HG03097 (cell line): ENCODE results near the gene ZNF83.
"Not testable (repeated sequence)": the region's sequence is repeated elsewhere in the genome, so short reads cannot be mapped to it uniquely, and the experiment has no call there.

Source experiments
- ATAC-seq: cut with Tn5 transposase; IDR thresholded peaks from one replicate; pipeline ENCODE4 v1.9.1; 2021; ENCODE audit not compliant: unreplicated experiment, low FRiP score

The ZNF83 gene

GRCh38 chr19:52640916-52641315 lies 2.8 kb upstream of the ZNF83 start:
- no peak for ATAC-seq

GRCh38 chr19:52639996-52640395 lies 1.8 kb upstream of the ZNF83 start:
- no peak for ATAC-seq

GRCh38 chr19:52638601-52639000 lies 446 bp upstream of the ZNF83 start:
- ATAC-seq: no peak

- no peak for ATAC-seq
These were observed 2.2 kb downstream of the ZNF83 start for GRCh38 chr19:52635786-52636570.

- not testable (repeated sequence) for ATAC-seq
These were observed 10.7 kb downstream of the ZNF83 start for GRCh38 chr19:52627441-52627840.

GRCh38 chr19:52626915-52627314 lies 11.2 kb downstream of the ZNF83 start:
- no peak for ATAC-seq

- ATAC-seq: no peak
These were observed 15.9 kb downstream of the ZNF83 start for GRCh38 chr19:52622261-52622660.

- ATAC-seq: no peak
These were observed 16.8 kb downstream of the ZNF83 start for GRCh38 chr19:52621376-52621775.

- no peak for ATAC-seq
These were observed 24.8 kb downstream of the ZNF83 start for GRCh38 chr19:52613299-52613906.

- no peak for ATAC-seq
These were observed 34.5 kb downstream of the ZNF83 start for GRCh38 chr19:52603558-52604207.

GRCh38 chr19:52602941-52603340 lies 35.2 kb downstream of the ZNF83 start:
- no peak for ATAC-seq

- ATAC-seq: not testable (repeated sequence)
These were observed 36.2 kb downstream of the ZNF83 start for GRCh38 chr19:52601974-52602366.

- peak; percentile 92 for ATAC-seq
These were observed 36.9 kb downstream of the ZNF83 start for GRCh38 chr19:52601025-52601973.

- no peak for ATAC-seq
These were observed 37.5 kb downstream of the ZNF83 start for GRCh38 chr19:52600639-52601024.

GRCh38 chr19:52599241-52599640 lies 38.9 kb downstream of the ZNF83 start:
- no peak for ATAC-seq

- not testable (repeated sequence) for ATAC-seq
These were observed 44.7 kb downstream of the ZNF83 start for GRCh38 chr19:52593441-52593840.

- no peak for ATAC-seq
These were observed 45.9 kb downstream of the ZNF83 start for GRCh38 chr19:52592301-52592700.

GRCh38 chr19:52590728-52591127 lies 47.4 kb downstream of the ZNF83 start:
- ATAC-seq: no peak

- ATAC-seq: no peak
These were observed 52.6 kb downstream of the ZNF83 start for GRCh38 chr19:52585604-52586003.

- ATAC-seq: no peak
These were observed 53.3 kb downstream of the ZNF83 start for GRCh38 chr19:52584736-52585440.
